GM13977 (cell line): ENCODE data around the gene TBL1X.
A peak's percentile ranks its signal among the peaks of the same experiment; 100 is the strongest.

ENCODE experiments used
- DNase-seq: peaks from one replicate; pipeline ENCODE4 v3.0.0; 2012; ENCODE audit warnings: low spot score
- in situ Hi-C: fragments of 300-500 bp; cut with MboI; formaldehyde crosslinking; loops from one replicate; pipeline ENCODE4 v1.12.0; 2022; ENCODE audit warnings: low sequenced_read_pairs, low pct_unique_long_range_greater_than_20kb, mixed read lengths, inconsistent platforms; ENCODE audit not compliant: unreplicated experiment
- TF ChIP-seq, protein P1 (sequence below): IDR thresholded peaks from 2 replicates; pipeline ENCODE4 v1.5.1; 2012; ENCODE audit warnings: mild to moderate bottlenecking, control low read depth; ENCODE audit not compliant: insufficient read depth; ENCODE audit errors: extremely low read depth, missing control alignments

TBL1X gene

DNA sequence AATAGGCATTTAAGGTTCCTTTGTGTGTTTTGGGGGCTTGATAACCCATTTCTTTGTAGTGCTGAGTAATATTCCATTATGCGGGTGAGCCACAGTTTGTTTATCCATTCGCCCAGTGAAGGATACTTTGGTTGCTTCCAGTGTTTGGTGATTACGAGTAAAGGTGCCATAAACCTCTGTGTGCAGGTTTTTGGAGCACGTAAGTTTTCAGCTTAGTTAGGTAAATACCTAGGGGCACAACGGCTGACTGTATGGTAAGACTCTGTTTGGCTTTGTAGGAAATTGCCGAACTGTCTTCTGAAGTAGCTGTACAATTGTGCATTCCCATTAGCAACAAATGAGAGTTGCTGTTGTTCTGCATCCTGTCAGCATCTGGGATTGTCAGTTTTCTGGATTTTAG lies 3.8 kb upstream of the TBL1X start:
- in situ Hi-C loops, result loop anchor here (25.0 kb wide), 1 partner anchor 226 kb away; no protein-coding TSS in a partner anchor
- no peak for DNase-seq
- TF ChIP-seq, protein P1, sequence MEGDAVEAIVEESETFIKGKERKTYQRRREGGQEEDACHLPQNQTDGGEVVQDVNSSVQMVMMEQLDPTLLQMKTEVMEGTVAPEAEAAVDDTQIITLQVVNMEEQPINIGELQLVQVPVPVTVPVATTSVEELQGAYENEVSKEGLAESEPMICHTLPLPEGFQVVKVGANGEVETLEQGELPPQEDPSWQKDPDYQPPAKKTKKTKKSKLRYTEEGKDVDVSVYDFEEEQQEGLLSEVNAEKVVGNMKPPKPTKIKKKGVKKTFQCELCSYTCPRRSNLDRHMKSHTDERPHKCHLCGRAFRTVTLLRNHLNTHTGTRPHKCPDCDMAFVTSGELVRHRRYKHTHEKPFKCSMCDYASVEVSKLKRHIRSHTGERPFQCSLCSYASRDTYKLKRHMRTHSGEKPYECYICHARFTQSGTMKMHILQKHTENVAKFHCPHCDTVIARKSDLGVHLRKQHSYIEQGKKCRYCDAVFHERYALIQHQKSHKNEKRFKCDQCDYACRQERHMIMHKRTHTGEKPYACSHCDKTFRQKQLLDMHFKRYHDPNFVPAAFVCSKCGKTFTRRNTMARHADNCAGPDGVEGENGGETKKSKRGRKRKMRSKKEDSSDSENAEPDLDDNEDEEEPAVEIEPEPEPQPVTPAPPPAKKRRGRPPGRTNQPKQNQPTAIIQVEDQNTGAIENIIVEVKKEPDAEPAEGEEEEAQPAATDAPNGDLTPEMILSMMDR, result no peak

DNA sequence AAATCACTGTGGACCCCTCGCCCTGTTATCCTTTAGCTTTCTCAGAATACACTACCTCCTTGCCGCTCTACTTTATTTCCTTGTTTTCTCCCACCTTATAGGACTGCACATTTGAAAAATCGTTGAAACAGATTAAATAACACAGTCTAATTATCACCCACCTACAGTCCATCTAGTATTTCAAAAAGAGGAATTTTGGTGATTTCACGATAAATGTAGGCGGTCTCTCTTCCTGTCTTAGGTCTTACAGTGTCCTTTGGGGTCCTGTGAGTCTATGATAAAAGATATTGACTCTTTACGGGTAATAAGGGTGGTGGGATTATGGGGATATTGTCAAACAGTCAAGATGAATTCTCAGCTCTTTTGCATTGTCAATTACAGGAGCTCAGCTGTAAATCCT lies 2.4 kb upstream of the TBL1X start:
- in situ Hi-C loops, result loop anchor here (25.0 kb wide), 1 partner anchor 225 kb away; no protein-coding TSS in a partner anchor
- TF ChIP-seq, protein P1, result no peak
- DNase-seq, result no peak

DNA sequence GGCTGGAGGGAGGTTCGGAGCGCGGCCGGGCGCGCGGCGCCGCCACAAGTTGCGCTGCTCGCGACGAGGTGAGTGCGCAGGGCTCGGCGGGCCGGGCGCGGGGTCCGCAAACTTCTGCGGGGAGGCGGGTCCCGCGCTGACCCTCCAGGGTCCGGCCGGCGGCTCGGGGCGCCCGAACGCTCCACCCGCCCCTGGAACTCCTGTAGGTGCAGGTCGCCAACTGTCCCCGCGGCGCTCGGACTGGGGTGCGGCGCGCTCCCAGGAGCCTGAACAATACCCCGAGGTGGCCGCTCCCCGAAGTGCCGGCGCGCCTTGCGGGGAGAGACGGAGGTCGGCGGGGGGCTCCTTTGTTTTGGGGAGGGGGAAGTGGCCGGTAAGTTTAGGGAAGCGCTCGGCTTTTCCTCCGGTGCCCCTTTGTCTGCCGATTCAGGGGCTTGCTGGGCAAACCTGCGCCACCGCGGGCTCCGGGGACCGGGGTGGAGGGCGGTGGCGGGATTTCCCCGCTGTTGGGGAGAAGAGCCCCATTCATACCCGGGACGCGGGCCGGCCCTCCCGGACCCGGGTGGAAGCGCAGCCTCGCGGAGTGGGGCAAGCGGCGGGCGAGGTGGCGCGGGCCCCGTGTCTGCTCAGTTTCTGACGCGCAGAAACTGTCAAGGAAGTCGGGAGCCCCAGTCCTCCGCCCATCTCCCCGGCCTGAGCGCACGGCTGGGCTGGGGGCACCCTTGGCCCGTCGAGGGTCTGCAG lies 694 bp downstream of the TBL1X start:
- in situ Hi-C loops, result loop anchor here (25.0 kb wide), 1 partner anchor 222 kb away; no protein-coding TSS in a partner anchor
- TF ChIP-seq, protein P1, result no peak
- DNase-seq, result peak; percentile 48

DNA sequence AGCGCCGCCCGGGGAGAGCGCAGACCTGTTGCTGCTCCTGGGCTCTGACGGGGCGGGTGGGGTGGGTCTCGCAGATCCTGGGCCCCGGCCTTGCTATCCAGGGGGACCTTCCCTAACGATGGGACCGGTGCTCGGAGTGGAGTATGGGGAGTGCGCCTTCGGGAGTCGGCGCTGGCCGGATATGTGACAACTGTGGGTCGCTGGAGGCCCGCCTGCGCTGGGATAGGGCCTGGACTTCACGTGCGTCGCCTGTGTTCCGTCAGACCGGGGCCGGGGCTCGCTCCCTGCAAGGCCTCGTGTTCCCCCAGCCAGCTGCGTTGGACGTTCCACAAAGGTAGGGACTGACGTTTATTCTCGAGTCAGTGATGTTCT lies 1.3 kb downstream of the TBL1X start:
- no peak for DNase-seq
- TF ChIP-seq, protein P1, result no peak
- in situ Hi-C loops, result loop anchor here (25.0 kb wide), 1 partner anchor 221 kb away; no protein-coding TSS in a partner anchor

DNA sequence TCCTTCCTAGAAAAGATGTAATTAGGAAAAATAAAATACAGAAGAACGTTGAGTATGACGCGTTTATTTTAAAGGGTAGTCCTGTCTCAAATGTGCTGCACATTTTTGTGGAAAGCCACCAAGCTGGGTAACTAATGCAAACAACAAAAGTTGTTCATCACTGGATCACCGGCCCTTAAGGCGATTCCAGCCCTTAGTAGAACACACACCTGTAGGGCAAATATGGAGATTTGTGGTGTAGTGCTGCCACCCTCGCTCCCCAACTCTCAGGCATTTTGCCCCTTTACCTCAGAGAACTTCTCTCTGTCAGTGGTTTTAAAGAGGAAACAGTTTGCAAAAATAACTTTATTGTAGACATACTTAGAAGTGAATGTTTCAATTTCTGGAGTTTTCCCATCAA lies 1.9 kb downstream of the TBL1X start:
- DNase-seq, result no peak
- in situ Hi-C loops, result loop anchor here (25.0 kb wide), 1 partner anchor 221 kb away; no protein-coding TSS in a partner anchor
- TF ChIP-seq, protein P1, result no peak

DNA sequence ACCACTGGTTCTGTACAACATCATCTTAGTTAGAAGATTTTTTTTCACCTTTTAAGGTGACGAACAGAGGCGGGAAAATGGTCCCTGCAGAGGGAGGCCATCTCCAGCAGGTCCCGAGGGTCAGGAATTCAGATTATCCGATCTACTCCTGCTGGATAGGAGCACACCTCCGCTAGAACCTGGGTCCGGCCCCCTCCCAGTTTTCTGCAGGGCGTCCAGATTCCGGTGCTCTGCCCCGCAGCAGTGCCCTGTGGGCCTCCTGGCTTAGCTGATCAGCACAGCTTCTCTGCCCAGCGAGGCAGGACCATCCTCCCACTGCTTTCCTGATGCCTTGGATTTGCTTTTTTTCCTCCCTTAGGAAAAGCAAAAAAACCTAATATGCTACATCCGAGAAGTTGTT lies 2.3 kb downstream of the TBL1X start:
- TF ChIP-seq, protein P1, result no peak
- no peak for DNase-seq
- in situ Hi-C loops, result loop anchor here (25.0 kb wide), 1 partner anchor 220 kb away; no protein-coding TSS in a partner anchor
